DMS 273 (cell line): ENCODE measurements around the gene CARTPT.

Experiments used
- DNase-seq: peaks from one replicate; lab custom pipeline; 2025; ENCODE audit not compliant: unreplicated experiment; lab: John Stamatoyannopoulos, UW

CARTPT gene

DNA sequence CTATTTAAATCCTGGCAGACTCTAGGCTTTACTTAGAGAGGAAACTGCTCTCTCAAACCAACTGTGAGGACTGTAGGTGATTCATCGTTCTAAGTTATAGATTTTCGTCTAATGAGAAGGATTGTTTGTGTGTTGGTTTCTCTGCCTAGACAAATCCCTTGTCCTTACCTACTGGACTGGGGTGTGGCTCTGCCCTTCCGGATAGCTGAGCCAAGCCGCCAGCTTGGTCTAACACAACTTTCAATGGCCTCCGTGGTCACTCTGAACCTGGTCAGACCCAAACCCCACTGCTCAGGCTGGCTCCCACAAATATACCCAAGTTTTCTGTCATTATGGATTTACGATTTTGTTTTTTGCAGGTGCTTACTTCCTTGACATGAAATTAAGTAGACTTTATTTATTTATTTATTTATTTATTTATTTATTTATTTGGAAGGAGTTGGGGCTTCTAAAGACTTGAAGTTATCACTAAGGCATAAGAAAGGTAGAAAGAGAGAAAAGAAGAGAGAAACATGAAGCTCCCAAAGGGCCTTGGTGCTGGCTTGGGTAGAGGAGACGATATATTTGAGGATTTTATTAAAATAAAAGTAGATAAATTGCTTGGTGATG lies 19.0 kb downstream of the CARTPT start:
- DNase-seq, result no peak

DNA sequence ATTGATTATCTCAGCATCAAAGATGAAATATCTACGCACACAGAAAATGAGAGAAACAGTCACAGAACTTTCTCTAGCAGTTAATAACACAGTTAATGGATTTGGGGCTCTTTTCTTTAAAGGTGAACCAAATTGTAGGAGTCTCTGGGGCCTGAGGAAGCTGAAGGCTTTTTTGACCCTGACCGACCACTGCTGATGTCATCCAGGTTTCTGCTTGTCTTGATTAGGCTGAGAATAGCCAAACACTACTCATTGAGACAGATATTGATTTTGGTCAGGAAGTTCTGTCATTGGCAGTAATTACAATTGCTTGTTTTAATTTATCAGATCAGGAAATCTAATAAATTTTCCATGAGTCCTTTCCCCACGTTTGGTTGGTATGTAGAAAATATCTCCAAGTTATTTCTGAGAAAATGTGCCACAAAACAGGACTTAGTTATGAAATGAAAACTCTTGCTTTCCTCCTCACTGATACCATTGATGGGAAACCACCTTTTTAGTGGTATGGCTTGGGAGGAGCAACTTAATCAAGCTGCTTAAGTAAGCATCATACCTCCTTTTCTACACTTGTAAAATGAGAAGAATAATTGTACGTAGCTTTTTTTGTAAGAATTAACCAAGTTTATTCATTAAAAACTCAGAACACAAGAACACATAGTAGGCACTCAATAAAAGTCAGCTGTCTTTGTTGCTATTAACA lies 19.7 kb downstream of the CARTPT start:
- DNase-seq, result no peak

GRCh38 chr5:71740015-71740753 lies 21.1 kb downstream of the CARTPT start:
- DNase-seq, result no peak

- DNase-seq, result no peak
Measured at GRCh38 chr5:71743155-71743554, 24.1 kb downstream of the CARTPT start.

- no peak for DNase-seq
Measured at GRCh38 chr5:71744009-71744790, 25.1 kb downstream of the CARTPT start.

GRCh38 chr5:71747182-71747581 lies 28.1 kb downstream of the CARTPT start:
- no peak for DNase-seq

DNA sequence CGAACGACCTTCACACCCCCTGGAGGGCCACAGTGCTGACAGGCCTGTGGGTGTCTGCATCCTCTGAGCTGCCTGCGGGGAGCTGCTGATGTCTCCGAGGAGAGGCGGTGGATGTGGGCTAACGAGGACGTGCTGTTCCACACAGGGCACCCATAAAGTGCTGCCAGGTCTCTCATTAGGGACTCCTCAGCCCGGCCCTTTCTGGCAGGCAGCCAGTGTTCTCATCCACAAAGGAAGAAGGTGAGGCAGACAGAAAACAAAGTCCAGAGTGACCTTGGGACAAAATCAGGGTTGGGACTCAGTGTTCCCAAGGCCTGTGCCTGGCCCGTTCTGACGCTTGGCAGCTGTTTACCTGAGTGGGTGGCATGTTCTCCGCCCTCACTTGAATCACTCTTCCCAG lies 29.3 kb downstream of the CARTPT start:
- DNase-seq, result no peak

GRCh38 chr5:71751422-71751821 lies 32.3 kb downstream of the CARTPT start:
- DNase-seq, result no peak

- DNase-seq, result no peak
Measured at GRCh38 chr5:71752441-71753190, 33.5 kb downstream of the CARTPT start.

- DNase-seq, result peak; percentile 87
Measured at GRCh38 chr5:71757590-71758543, 38.8 kb downstream of the CARTPT start.

DNA sequence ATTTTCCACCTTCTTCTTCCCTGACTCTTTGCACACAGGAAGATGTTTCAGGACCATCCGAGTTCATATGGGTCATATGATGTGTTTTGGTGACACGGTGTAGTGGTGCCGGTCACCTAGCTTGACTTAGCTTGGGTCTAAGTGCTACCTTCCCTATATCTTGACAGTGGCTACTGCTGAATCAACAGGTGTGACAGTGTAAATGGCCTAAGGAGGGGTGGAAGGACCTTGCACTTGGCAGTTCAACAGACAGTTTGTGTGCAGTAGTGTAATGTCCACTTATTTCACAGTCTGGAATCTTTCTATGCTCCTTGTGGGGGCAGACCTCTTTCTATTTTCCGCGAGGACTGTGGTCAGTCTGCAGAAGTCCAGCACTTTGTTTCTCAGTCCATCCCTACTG lies 43.8 kb downstream of the CARTPT start:
- no peak for DNase-seq

DNA sequence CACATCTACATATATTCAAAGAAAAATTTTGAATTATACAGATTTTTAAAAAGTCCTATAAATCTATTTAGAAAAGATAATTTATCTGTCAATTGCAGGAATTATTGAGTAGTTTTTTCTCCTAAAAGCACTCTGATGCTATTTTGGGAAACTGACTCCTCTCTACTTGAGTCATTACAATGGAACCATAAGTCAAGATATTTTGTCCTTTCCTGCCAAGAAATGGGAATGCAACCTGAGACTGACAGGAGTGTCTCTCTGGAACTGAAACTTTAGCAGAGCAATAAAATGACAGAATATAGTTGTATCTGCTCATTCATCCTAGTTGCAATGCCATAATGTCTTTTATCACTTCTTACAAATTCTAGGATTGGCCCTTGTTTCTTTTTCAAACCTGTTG lies 48.6 kb downstream of the CARTPT start:
- no peak for DNase-seq

- DNase-seq, result no peak
Measured at GRCh38 chr5:71769287-71769686, 50.2 kb downstream of the CARTPT start.

DNA sequence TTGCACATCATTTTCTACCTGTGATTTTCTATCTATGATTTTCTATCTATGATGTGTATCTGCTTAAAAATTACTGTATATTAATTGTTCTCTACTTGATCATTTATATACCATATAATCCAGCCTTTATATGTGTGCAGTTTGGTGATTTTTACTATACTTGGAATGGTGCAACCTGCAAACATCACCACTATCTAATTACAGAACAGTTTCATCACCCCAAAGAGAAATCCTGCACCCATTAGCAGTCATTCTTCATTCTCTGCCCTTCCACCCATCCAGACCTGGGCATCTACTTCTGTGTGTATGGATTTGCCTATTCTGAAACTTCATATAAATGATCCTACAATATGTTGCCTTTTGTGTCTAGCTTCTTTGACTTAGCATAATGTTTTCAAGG lies 51.3 kb downstream of the CARTPT start:
- no peak for DNase-seq
